AG08396 (cell line): Measurements from ENCODE around the gene ACTA2.

Experiments
- DNase-seq: peaks from one replicate; pipeline ENCODE4 v3.0.0; 2012; ENCODE audit warnings: low spot score, mixed read lengths

Gene ACTA2

DNA sequence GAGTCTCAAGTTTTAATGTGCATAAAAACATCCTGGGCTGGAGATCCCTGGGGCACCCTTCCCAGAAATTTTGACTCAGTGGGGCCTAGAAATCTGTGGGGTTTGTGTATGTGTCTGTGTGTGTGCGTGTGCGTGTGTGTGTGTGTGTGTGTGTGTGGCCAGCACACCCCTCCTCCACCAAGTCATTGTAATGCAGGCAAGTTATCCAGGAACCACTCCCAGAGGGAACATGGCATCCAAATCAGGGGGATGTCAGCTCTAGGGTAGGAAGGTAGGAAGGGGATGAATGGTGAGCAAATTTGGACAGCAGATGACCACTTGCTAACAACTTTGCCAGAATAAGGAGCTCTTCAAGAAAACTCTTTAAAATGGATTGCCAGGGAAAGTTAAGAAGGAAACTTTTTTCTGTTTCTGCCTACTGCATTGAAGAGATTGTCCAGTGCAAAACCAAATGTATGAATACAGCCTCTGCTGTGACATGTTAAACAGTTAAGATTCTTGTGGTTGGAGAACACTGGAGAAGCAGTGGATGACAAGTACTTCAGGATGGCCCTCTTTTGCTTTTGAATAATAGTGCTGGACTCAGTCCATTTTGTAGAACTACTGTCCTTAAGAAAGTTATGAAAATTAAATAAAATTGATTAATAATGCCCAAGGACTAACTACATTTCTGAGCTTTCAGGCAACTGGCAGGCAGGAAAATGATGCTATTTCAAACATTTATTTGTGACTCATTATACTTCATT, 60.2 kb downstream of the ACTA2 start:
- DNase-seq, result no peak

DNA sequence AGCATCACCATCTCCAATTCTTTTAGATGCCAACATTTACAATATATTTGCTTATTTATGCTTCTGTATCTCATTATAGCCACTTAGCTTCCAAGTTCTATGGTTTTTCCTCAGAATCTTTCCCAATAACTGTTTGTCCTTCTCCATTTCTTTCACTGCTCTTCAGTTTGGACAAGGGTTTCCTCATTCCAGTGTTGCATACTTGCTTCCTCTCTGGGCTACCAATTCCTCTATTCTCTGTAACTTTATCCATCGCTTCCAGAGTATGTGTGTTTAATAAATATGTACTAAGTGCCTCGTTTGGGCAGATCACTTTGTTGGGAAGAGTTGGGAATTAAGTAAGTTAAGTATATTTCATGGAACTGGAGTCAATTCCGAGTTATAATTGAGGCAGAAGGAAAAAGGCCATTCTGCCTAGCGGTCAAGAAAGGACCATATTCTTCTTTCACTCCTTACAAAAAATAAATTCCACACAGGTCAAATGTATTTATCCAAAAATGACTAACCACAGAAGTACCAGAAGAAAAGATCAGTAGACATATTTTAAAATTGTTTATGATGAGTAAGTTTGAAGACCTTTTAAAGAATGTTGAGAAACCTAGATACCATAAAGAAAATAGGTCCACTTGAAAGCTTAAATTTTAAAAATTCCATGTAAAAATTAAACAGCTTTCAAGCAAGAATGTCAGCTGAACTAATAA, 61.7 kb downstream of the ACTA2 start:
- no peak for DNase-seq

DNA sequence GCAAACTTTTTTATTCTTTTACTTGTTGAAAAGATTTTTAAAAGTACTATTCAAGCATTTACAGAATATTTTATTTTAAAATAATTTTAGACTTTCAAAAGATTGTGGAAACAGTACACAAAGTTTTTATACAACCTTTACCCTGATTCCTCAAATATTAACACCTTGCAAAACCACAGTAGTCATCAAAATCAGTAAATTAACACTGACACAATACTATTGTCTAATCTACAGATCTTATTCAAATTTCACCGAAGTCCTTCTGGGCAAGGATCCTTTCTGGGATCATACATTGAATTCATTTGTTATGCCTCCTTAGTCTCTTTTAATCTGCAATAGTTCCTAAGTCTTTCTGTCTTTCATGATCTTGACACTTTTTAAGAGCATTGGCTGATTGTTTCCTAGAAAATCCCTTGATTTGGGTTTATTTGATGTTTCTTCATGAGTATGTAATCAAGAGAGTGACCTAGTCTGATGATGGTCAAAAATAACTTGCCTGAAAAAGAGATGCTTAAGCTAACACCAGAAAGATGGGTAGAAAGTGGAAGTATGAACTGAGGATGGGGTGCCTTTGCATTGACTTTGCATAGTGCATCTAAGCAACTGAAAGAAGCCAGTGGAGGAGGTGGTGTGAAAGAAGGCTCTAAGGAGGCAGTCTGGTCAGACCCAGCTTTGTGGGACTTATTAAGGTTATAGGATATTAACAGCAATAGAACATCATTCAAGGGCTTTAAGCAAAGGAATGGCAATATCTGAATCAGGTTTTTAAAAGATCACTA, 62.8 kb downstream of the ACTA2 start:
- no peak for DNase-seq

DNA sequence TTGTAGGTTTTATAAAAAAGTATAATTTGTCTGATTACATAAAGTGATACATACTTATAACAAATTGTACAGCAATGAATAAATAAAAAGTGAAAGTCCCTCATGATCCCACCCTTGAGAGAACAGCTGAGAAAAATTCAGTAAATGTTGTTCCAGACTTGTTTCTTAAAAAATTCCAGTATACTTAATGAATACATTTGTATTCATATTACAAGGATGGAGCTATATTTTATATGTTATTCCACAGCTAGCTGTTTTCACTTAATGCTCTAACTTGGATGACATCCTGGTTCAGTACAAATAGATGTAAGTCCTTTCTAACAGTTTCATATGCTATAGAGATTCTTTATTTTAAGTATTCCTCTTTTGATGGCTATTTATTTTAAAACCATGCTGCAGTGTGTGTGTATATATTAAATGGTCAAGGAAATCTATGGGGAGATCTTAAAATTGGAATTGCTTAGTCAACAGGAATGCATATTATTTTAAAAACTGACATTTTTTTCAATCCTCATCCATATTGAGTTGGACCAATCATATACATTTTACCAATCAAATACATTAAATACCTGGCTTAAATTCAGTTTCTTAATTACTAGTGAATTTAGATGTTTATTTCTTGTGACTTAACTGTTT, 63.6 kb downstream of the ACTA2 start:
- no peak for DNase-seq

DNA sequence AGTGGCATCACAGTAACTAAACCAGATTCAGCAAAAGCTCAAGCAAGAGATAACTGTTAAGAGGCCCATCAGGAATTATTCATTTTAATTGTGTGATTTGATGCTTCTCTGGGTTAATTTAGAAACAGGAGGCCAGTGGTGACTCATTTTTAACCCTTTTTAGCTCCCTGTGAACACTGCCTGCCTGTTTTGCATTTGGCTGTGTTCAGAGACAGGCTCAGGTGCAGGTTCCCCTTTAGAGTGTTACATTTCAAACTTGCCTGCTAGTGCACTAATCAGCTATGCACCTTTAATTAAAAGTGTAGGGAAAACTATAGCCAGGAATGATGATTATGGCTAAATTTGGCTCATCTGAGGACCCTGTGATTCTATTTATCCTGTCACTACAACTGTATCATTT, 66.0 kb downstream of the ACTA2 start:
- no peak for DNase-seq
